Measurements from ENCODE around the gene PARP3. TPM values are rescaled to one million over a fixed set of nuclear protein-coding genes. Genes with fewer than 3 reads are reported as not detected.

The PARP3 gene
- total RNA-seq, 4 donors from 2014 or later = 13.4 to 39.0 (median 29.5) TPM

DNA sequence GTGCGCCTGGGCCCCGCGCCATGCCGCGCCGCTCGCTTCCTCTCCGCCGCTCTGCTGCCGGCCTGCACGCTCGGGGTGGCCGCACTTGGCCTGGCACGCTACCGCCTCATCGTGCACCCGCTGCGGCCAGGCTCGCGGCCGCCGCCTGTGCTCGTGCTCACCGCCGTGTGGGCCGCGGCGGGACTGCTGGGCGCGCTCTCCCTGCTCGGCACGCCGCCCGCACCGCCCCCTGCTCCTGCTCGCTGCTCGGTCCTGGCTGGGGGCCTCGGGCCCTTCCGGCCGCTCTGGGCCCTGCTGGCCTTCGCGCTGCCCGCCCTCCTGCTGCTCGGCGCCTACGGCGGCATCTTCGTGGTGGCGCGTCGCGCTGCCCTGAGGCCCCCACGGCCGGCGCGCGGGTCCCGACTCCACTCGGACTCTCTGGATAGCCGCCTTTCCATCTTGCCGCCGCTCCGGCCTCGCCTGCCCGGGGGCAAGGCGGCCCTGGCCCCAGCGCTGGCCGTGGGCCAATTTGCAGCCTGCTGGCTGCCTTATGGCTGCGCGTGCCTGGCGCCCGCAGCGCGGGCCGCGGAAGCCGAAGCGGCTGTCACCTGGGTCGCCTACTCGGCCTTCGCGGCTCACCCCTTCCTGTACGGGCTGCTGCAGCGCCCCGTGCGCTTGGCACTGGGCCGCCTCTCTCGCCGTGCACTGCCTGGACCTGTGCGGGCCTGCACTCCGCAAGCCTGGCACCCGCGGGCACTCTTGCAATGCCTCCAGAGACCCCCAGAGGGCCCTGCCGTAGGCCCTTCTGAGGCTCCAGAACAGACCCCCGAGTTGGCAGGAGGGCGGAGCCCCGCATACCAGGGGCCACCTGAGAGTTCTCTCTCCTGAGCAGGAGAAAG is 14.0 kb downstream of the PARP3 start:
- TF ChIP-seq, protein P1, sequence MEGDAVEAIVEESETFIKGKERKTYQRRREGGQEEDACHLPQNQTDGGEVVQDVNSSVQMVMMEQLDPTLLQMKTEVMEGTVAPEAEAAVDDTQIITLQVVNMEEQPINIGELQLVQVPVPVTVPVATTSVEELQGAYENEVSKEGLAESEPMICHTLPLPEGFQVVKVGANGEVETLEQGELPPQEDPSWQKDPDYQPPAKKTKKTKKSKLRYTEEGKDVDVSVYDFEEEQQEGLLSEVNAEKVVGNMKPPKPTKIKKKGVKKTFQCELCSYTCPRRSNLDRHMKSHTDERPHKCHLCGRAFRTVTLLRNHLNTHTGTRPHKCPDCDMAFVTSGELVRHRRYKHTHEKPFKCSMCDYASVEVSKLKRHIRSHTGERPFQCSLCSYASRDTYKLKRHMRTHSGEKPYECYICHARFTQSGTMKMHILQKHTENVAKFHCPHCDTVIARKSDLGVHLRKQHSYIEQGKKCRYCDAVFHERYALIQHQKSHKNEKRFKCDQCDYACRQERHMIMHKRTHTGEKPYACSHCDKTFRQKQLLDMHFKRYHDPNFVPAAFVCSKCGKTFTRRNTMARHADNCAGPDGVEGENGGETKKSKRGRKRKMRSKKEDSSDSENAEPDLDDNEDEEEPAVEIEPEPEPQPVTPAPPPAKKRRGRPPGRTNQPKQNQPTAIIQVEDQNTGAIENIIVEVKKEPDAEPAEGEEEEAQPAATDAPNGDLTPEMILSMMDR (IDR thresholded peaks at IDR 0.05; ENCODE audit: low read depth) = no peak

DNA sequence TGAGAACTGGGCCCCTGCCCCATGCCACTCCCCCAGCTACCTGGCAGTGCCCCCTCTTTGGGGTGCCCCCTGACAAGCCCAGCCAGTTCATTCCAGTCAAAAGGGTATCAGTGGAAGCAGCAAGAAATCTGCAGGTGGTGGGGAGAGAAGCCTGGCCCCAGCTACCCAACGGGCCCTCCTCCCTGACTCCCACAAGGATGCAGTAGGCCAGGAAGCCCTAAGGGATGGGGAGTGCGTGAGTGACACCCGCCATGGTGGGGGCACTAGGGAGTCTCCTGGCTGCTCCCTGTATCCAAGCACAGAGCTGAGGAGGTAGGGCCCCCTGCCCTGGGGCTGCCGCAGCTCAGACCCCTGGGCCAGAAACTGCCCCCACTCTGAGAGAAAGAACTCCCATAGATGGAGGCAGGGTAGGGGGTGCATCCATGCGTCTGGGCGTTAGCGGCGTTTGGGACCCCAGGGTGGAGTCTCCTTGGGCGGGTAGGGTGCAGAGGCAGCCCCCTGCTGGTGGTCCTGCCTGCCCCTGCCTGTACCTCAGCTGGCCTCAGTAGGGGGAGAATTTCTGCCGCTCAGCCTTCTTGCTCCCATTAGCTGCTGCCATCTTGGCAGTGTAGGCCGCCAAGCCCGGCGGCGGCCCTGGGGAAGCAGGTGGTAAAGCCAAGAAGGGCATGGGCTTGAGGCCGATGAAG is 15.5 kb downstream of the PARP3 start:
- TF ChIP-seq, protein P1 (IDR thresholded peaks at IDR 0.05; ENCODE audit: low read depth) = no peak

DNA sequence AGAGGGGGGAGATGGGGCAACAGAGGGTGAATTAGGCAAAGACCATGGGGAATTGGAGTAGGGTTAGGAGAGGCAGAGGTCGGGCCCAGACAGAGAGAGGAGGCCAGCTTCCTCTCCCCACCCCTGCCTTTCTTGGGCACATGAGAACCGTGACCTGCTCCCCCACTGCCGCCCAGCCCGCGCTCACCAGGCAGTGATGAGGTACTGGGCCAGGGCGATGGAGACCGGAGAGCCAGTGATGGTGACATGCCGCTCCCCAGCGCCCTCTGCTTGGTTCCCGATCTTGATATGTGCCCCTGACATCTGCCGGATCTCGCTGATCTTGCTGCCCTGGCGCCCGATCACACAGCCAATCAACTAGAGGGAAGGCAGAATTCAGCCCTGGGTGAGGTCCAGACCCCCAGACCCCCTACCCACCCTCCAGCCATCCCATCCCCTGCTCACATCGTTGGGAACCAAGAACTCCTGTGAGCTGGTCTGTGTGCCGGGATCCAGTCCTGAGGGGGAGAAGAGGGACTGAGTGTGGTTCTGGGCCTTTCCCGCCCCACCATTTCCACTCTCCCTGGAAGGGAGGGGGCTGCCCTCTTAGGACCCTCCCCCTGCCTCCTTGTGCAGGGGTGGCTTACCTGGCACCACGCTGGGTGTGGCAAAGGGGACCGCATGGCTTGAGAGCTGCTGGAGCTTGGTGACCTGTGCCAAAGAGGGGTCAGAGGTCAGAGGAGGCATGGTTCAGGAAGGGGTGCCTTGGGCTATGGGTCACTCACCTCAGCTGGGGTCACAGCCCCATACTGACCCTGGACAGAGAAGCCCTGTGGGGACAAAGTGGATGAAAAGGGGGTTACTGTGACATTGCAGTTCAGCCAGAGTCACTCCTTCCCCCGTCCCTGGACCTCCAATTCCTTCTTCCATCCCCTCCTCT is 16.7 kb downstream of the PARP3 start:
- TF ChIP-seq, protein P1 (IDR thresholded peaks at IDR 0.05; ENCODE audit: low read depth) = no peak

DNA sequence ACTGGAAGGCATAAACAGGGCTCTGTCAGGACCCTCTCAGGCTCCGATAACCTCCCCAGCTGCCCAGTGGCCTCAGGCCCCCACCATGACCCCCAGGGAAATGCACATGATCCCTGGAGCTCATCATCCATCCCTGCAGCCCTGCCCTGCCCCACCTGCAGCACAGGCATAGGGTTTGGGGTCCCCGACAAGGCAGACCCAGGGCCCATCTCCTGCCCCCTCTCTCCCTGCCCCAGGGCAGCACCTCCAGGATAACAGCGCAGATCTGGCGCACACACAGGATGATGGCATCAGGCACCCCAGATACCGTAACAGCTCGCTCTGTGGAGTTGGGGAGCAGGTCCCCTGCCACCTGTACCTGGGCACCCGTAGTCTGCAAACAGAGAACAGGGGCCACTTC is 17.5 kb downstream of the PARP3 start:
- TF ChIP-seq, protein P1 (IDR thresholded peaks at IDR 0.05; ENCODE audit: low read depth) = no peak

DNA sequence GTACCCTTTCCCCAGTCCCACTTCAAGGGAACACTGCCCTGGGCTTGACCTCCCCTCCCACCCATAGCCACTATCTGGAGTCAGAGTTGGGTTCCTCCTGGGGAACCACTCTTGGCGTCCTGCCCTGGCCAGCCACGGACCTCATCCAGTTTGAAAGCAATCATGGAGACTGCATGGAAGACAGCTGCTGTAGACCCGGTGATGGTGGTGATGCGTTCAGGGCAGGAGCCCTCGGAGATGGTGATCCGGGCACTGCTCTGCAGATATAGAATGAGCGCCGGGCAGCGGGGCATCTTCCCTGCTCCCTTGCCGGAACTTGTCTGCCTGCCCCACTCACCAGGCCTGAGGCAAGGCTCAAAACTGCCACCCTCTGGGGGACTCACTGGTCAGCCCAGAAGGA is 18.2 kb downstream of the PARP3 start:
- TF ChIP-seq, protein P1 (IDR thresholded peaks at IDR 0.05; ENCODE audit: low read depth) = no peak

DNA sequence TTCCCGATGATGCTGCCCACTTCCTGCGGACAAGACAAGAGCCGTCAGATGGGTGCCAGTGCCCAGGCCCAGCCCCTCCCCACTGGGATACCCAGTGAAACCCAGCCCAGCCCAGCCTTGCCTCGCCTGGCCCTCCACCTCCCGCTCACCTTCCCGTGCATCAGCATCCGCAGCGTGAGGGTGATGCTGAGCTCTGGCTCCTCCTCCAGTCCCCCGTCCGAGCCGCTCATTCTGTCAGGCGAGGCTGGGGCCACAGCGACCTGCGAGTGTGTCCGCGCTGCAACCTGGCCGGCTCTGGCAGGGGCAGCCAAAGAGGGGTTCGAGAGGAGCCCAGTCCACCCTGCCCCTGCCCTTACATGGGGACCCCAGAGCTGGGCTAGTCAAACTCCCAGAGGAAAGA is 18.8 kb downstream of the PARP3 start:
- TF ChIP-seq, protein P1 (IDR thresholded peaks at IDR 0.05; ENCODE audit: low read depth) = no peak

Measured in subcutaneous adipose tissue (tissue), 4 donors.